Stimulated activated CD4-positive, alpha-beta T cell treated with anti-CD3 and anti-CD28 coated beads, Interleukin-15, amount 100 ng/mL, for 1 hour (primary cell): ENCODE measurements around the gene MPEG1.

ENCODE experiments used
- DNase-seq, 2 donors: peaks; one replicate each; pipeline ENCODE4 v3.0.0-alpha.2; 2020; ENCODE audit warnings: low read depth in 1 of 2, low spot score in 1 of 2

MPEG1 gene

GRCh38 chr11:59212744-59213631, at the start of gene MPEG1:
MPEG1 (minus strand) TSS chr11:59212927; CDS start chr11:59212865, 62 bp downstream.
- DNase-seq, result no peak

GRCh38 chr11:59262177-59262818, 49.6 kb upstream of the MPEG1 start:
- DNase-seq, result no peak

GRCh38 chr11:59261150-59261549, 48.4 kb upstream of the MPEG1 start:
- no peak for DNase-seq

GRCh38 chr11:59259867-59260475, 47.2 kb upstream of the MPEG1 start:
- no peak for DNase-seq

- no peak for DNase-seq
Measured at GRCh38 chr11:59259047-59259446, 46.3 kb upstream of the MPEG1 start.

GRCh38 chr11:59255281-59255680, 42.6 kb upstream of the MPEG1 start:
- no peak for DNase-seq

- DNase-seq, result no peak
Measured at GRCh38 chr11:59254286-59254685, 41.6 kb upstream of the MPEG1 start.

GRCh38 chr11:59253001-59253400, 40.3 kb upstream of the MPEG1 start:
- no peak for DNase-seq

- DNase-seq, result no peak
Measured at GRCh38 chr11:59249535-59249934, 36.8 kb upstream of the MPEG1 start.

- no peak for DNase-seq
Measured at GRCh38 chr11:59247531-59248227, 35.0 kb upstream of the MPEG1 start.

GRCh38 chr11:59243633-59244032, 30.9 kb upstream of the MPEG1 start:
- no peak for DNase-seq

GRCh38 chr11:59240322-59240721, 27.6 kb upstream of the MPEG1 start:
- DNase-seq, result no peak

- DNase-seq, result no peak
Measured at GRCh38 chr11:59226396-59226795, 13.7 kb upstream of the MPEG1 start.

GRCh38 chr11:59225017-59225416, 12.3 kb upstream of the MPEG1 start:
- DNase-seq, result no peak

- DNase-seq, result no peak
Measured at GRCh38 chr11:59224351-59224928, 11.7 kb upstream of the MPEG1 start.

- no peak for DNase-seq
Measured at GRCh38 chr11:59223611-59224010, 10.9 kb upstream of the MPEG1 start.

GRCh38 chr11:59223177-59223576, 10.4 kb upstream of the MPEG1 start:
- no peak for DNase-seq

- DNase-seq, result no peak
Measured at GRCh38 chr11:59222464-59223060, 9.8 kb upstream of the MPEG1 start.

GRCh38 chr11:59221441-59221840, 8.7 kb upstream of the MPEG1 start:
- DNase-seq, result no peak

GRCh38 chr11:59219836-59220235, 7.1 kb upstream of the MPEG1 start:
- DNase-seq, result no peak

- DNase-seq, result no peak
Measured at GRCh38 chr11:59218893-59219292, 6.2 kb upstream of the MPEG1 start.
